ENCODE data around the gene FCRL3.

Gene FCRL3

GRCh38 chr1:157724537-157725220, 24.1 kb upstream of the FCRL3 start:
- peak overlapping the region; percentile 4 for H3K4me3 ChIP-seq (ENCODE audit: insufficient read depth, low read length, poor library complexity, severe bottlenecking)
- H3K79me2 ChIP-seq (ENCODE audit: insufficient read depth, low read length): no peaks in the 10 kb centered on the region
- peaks cover 54% of the 10 kb centered on the region for H3F3A ChIP-seq (ENCODE audit: insufficient read depth)
- peaks cover 26% of the 10 kb centered on the region for H3K9me3 ChIP-seq (ENCODE audit: insufficient read depth, low read length)
- peak overlapping the region; percentile 86 for H3K4me2 ChIP-seq (ENCODE audit: low read depth, low read length, poor library complexity, severe bottlenecking)
- no peaks in the 10 kb centered on the region for H3K9me2 ChIP-seq (replicated peaks; ENCODE audit: insufficient read depth, low read length)
- no peaks in the 10 kb centered on the region for H4K20me1 ChIP-seq (ENCODE audit: low read depth, low read length)
- peaks cover 18% of the 10 kb centered on the region; the same call in 1 of the 2 replicates for H3K36me3 ChIP-seq (ENCODE audit: low read length)
- TF ChIP-seq CTCF (IDR thresholded peaks at IDR 0.05; ENCODE audit: insufficient read depth, low read length, poor library complexity, severe bottlenecking) (no peak), EZH2phosphoT487 (conservative IDR thresholded peaks at IDR 0.05; ENCODE audit: low read length) (no peak)
- peak overlapping the region; percentile 67 for H3K9ac ChIP-seq (ENCODE audit: low read length)
- no peak overlapping the region for H2AFZ ChIP-seq (ENCODE audit: low read depth, low read length, severe bottlenecking)
- peak overlapping the region; percentile 94 for H3K27ac ChIP-seq (ENCODE audit: low read depth, low read length)
- H3K27me3 ChIP-seq (ENCODE audit: low read length): no peaks in the 10 kb centered on the region

GRCh38 chr1:157723157-157723556, 22.6 kb upstream of the FCRL3 start:
- Histone ChIP-seq H4K20me1 (ENCODE audit: low read depth, low read length) (no peaks in the 10 kb centered on the region), H3F3A (ENCODE audit: insufficient read depth) (peaks cover 50% of the 10 kb centered on the region), H3K9me2 (replicated peaks; ENCODE audit: insufficient read depth, low read length) (no peaks in the 10 kb centered on the region), H3K27me3 (ENCODE audit: low read length) (no peaks in the 10 kb centered on the region), H3K4me3 (ENCODE audit: insufficient read depth, low read length, poor library complexity, severe bottlenecking) (peak overlapping the region; percentile 32), H2AFZ (ENCODE audit: low read depth, low read length, severe bottlenecking) (no peak overlapping the region), H3K4me2 (ENCODE audit: low read depth, low read length, poor library complexity, severe bottlenecking) (peak overlapping the region; percentile 86), H3K36me3 (ENCODE audit: low read length) (peaks cover 18% of the 10 kb centered on the region; the same call in 1 of the 2 replicates), H3K27ac (ENCODE audit: low read depth, low read length) (peak overlapping the region; percentile 94), H3K9ac (ENCODE audit: low read length) (peak overlapping the region; percentile 67), H3K79me2 (ENCODE audit: insufficient read depth, low read length) (no peaks in the 10 kb centered on the region), H3K9me3 (ENCODE audit: insufficient read depth, low read length) (peaks cover 26% of the 10 kb centered on the region)
- no peak for TF ChIP-seq EZH2phosphoT487 (conservative IDR thresholded peaks at IDR 0.05; ENCODE audit: low read length)
- no peak for TF ChIP-seq CTCF (IDR thresholded peaks at IDR 0.05; ENCODE audit: insufficient read depth, low read length, poor library complexity, severe bottlenecking)

GRCh38 chr1:157721985-157722384, 21.4 kb upstream of the FCRL3 start:
- no peak overlapping the region for H2AFZ ChIP-seq (ENCODE audit: low read depth, low read length, severe bottlenecking)
- H3K9me3 ChIP-seq (ENCODE audit: insufficient read depth, low read length): peaks cover 26% of the 10 kb centered on the region
- H3K79me2 ChIP-seq (ENCODE audit: insufficient read depth, low read length): no peaks in the 10 kb centered on the region
- H3F3A ChIP-seq (ENCODE audit: insufficient read depth): peaks cover 48% of the 10 kb centered on the region
- no peaks in the 10 kb centered on the region for H3K9me2 ChIP-seq (replicated peaks; ENCODE audit: insufficient read depth, low read length)
- H3K27ac ChIP-seq (ENCODE audit: low read depth, low read length): no peak overlapping the region
- H3K4me2 ChIP-seq (ENCODE audit: low read depth, low read length, poor library complexity, severe bottlenecking): no peak overlapping the region
- no peaks in the 10 kb centered on the region for H3K27me3 ChIP-seq (ENCODE audit: low read length)
- H3K9ac ChIP-seq (ENCODE audit: low read length): no peak overlapping the region
- peaks cover 18% of the 10 kb centered on the region; the same call in 1 of the 2 replicates for H3K36me3 ChIP-seq (ENCODE audit: low read length)
- TF ChIP-seq EZH2phosphoT487 (conservative IDR thresholded peaks at IDR 0.05; ENCODE audit: low read length) (no peak), CTCF (IDR thresholded peaks at IDR 0.05; ENCODE audit: insufficient read depth, low read length, poor library complexity, severe bottlenecking) (no peak)
- H4K20me1 ChIP-seq (ENCODE audit: low read depth, low read length): no peaks in the 10 kb centered on the region
- no peak overlapping the region for H3K4me3 ChIP-seq (ENCODE audit: insufficient read depth, low read length, poor library complexity, severe bottlenecking)

Data from SU-DHL-6 (cell line).